Loucy (cell line): ENCODE measurements around the gene ARNT2.

Source experiments
- H2AFZ ChIP-seq: fragments of 200-600 bp; sonication (generic); 2 replicates; pipeline ENCODE4 v1.6.0; 2016; ENCODE audit warnings: antibody characterized with exemption, mild to moderate bottlenecking, low read length, moderate library complexity
- H3F3A ChIP-seq: fragments of 200-600 bp; 2 replicates; pipeline ENCODE4 v1.6.0; 2016; ENCODE audit warnings: antibody characterized with exemption, low read depth, mild to moderate bottlenecking
- H3K27me3 ChIP-seq: fragments of 200-600 bp; sonication (generic); 2 replicates; pipeline ENCODE4 v1.6.1; 2014; ENCODE audit warnings: low read length, mild to moderate bottlenecking; ENCODE audit not compliant: insufficient read depth, poor library complexity, severe bottlenecking
- H3K36me3 ChIP-seq: fragments of 200-600 bp; sonication (generic); 2 replicates; pipeline ENCODE4 v1.6.1; 2016; ENCODE audit warnings: low read length; ENCODE audit not compliant: insufficient read depth
- H3K4me1 ChIP-seq: fragments of 200-600 bp; sonication (generic); 2 replicates; pipeline ENCODE4 v1.5.1; 2014; ENCODE audit warnings: low read length, mild to moderate bottlenecking; ENCODE audit not compliant: insufficient read depth, poor library complexity, severe bottlenecking
- H3K4me2 ChIP-seq: fragments of 200-600 bp; sonication (generic); 2 replicates; pipeline ENCODE4 v1.6.0; 2014; ENCODE audit warnings: antibody characterized with exemption, low read length, low read depth, mild to moderate bottlenecking; ENCODE audit not compliant: poor library complexity, severe bottlenecking
- H3K4me3 ChIP-seq: fragments of 200-600 bp; sonication (generic); 2 replicates; pipeline ENCODE4 v1.5.1; 2014; ENCODE audit warnings: low read length, mild to moderate bottlenecking, mixed read lengths; ENCODE audit not compliant: poor library complexity, severe bottlenecking
- H3K79me2 ChIP-seq: fragments of 200-600 bp; sonication (generic); 2 replicates; pipeline ENCODE4 v1.6.1; 2014; ENCODE audit warnings: low read length; ENCODE audit not compliant: insufficient read depth
- H3K9ac ChIP-seq: fragments of 200-600 bp; sonication (generic); 2 replicates; pipeline ENCODE4 v1.6.0; 2014; ENCODE audit warnings: mild to moderate bottlenecking, low read depth, low read length, moderate library complexity; ENCODE audit not compliant: poor library complexity, severe bottlenecking
- H3K9me2 ChIP-seq: fragments of 200-600 bp; sonication (generic); replicated peaks from 2 replicates; pipeline ENCODE4 v1.6.1; 2016; ENCODE audit warnings: low read depth, low read length, mixed read lengths
- H3K9me3 ChIP-seq: fragments of 200-600 bp; sonication (generic); 2 replicates; pipeline ENCODE4 v1.6.1; 2014; ENCODE audit warnings: mild to moderate bottlenecking, antibody characterized with exemption, low read length, low read depth; ENCODE audit not compliant: insufficient read depth
- H4K20me1 ChIP-seq: fragments of 200-600 bp; sonication (generic); 2 replicates; pipeline ENCODE4 v1.6.0; 2014; ENCODE audit warnings: antibody characterized with exemption, low read length, mild to moderate bottlenecking; ENCODE audit not compliant: insufficient read depth, poor library complexity, severe bottlenecking
- CTCF ChIP-seq: fragments of 200-600 bp; sonication (generic); conservative IDR thresholded peaks from 2 replicates; pipeline ENCODE4 v1.5.1; 2014; ENCODE audit warnings: mild to moderate bottlenecking, antibody characterized with exemption, low read length
- EZH2phosphoT487 ChIP-seq: fragments of 200-600 bp; IDR thresholded peaks from 2 replicates; pipeline ENCODE4 v1.6.1; 2018; ENCODE audit warnings: antibody characterized with exemption, mild to moderate bottlenecking, moderate library complexity, borderline replicate concordance

The ARNT2 gene

GRCh38 chr15:80507131-80507530, 102.9 kb downstream of the ARNT2 start:
- no peak overlapping the region for H3K4me2 ChIP-seq
- no peaks in the 10 kb centered on the region for H3K79me2 ChIP-seq
- H3F3A ChIP-seq = no peaks in the 10 kb centered on the region
- H3K27me3 ChIP-seq = no peaks in the 10 kb centered on the region
- TF ChIP-seq CTCF (no peak), EZH2phosphoT487 (no peak)
- H4K20me1 ChIP-seq = no peaks in the 10 kb centered on the region
- H3K9me2 ChIP-seq = no peaks in the 10 kb centered on the region
- no peak overlapping the region for H3K4me3 ChIP-seq
- H3K4me1 ChIP-seq = no peaks in the 10 kb centered on the region
- no peak overlapping the region for H2AFZ ChIP-seq
- H3K9ac ChIP-seq = no peak overlapping the region
- H3K36me3 ChIP-seq = no peaks in the 10 kb centered on the region
- no peaks in the 10 kb centered on the region; the same call in 1 of the 2 replicates for H3K9me3 ChIP-seq

GRCh38 chr15:80507638-80508316, 103.6 kb downstream of the ARNT2 start:
- no peaks in the 10 kb centered on the region; the same call in 1 of the 2 replicates for H3K9me3 ChIP-seq
- H3K79me2 ChIP-seq = no peaks in the 10 kb centered on the region
- H3K9ac ChIP-seq = no peak overlapping the region
- no peak overlapping the region for H3K4me3 ChIP-seq
- no peaks in the 10 kb centered on the region for H3K36me3 ChIP-seq
- H2AFZ ChIP-seq = no peak overlapping the region
- TF ChIP-seq EZH2phosphoT487 (no peak), CTCF (no peak)
- H3K4me1 ChIP-seq = no peaks in the 10 kb centered on the region
- no peaks in the 10 kb centered on the region for H3K27me3 ChIP-seq
- H3K9me2 ChIP-seq = no peaks in the 10 kb centered on the region
- H4K20me1 ChIP-seq = no peaks in the 10 kb centered on the region
- H3K4me2 ChIP-seq = no peak overlapping the region
- H3F3A ChIP-seq = no peaks in the 10 kb centered on the region

- Histone ChIP-seq H3K9me3 (no peaks in the 10 kb centered on the region; the same call in 1 of the 2 replicates), H3K4me1 (no peaks in the 10 kb centered on the region), H2AFZ (no peak overlapping the region), H3K9me2 (no peaks in the 10 kb centered on the region), H3K27me3 (no peaks in the 10 kb centered on the region), H4K20me1 (no peaks in the 10 kb centered on the region), H3K79me2 (no peaks in the 10 kb centered on the region), H3K4me3 (no peak overlapping the region), H3K9ac (no peak overlapping the region), H3F3A (no peaks in the 10 kb centered on the region), H3K4me2 (no peak overlapping the region), H3K36me3 (no peaks in the 10 kb centered on the region)
- TF ChIP-seq EZH2phosphoT487 (no peak), CTCF (no peak)
These were observed 104.6 kb downstream of the ARNT2 start for GRCh38 chr15:80508783-80509182.
